Ishikawa (cell line): ENCODE data around the gene BMF.
A peak's percentile ranks its signal among the peaks of the same experiment; 100 is the strongest.

Source experiments
- CEBPB ChIP-seq: IDR thresholded peaks from 2 replicates; pipeline ENCODE4 v1.6.1; 2012
- CREB1 ChIP-seq: IDR thresholded peaks from 2 replicates; pipeline ENCODE4 v1.6.1; 2012; ENCODE audit warnings: low read depth
- EGR1 ChIP-seq: IDR thresholded peaks from 2 replicates; pipeline ENCODE4 v1.6.1; 2012
- EP300 ChIP-seq: IDR thresholded peaks from 2 replicates; pipeline ENCODE4 v1.6.1; 2012; ENCODE audit warnings: borderline replicate concordance
- FOXM1 ChIP-seq: IDR thresholded peaks from 2 replicates; pipeline ENCODE4 v1.6.1; 2012; ENCODE audit warnings: low read depth, borderline replicate concordance
- MAX ChIP-seq: IDR thresholded peaks from 2 replicates; pipeline ENCODE4 v1.6.1; 2012
- NFIC ChIP-seq: IDR thresholded peaks from 2 replicates; pipeline ENCODE4 v1.6.1; 2012
- RAD21 ChIP-seq: IDR thresholded peaks from 2 replicates; pipeline ENCODE4 v1.6.1; 2012; ENCODE audit warnings: low read depth
- REST ChIP-seq: IDR thresholded peaks from 2 replicates; pipeline ENCODE4 v1.6.1; 2012; ENCODE audit warnings: low read depth, mild to moderate bottlenecking
- TAF1 ChIP-seq: IDR thresholded peaks from 2 replicates; pipeline ENCODE4 v1.6.1; 2012; ENCODE audit warnings: low read depth, mild to moderate bottlenecking
- TCF12 ChIP-seq: IDR thresholded peaks from 2 replicates; pipeline ENCODE4 v1.6.1; 2012; ENCODE audit warnings: low read depth
- TEAD4 ChIP-seq: IDR thresholded peaks from 2 replicates; pipeline ENCODE4 v1.6.1; 2012
- YY1 ChIP-seq: IDR thresholded peaks from 2 replicates; pipeline ENCODE4 v1.6.1; 2012; ENCODE audit warnings: low read depth
- ZBTB7A ChIP-seq: IDR thresholded peaks from 2 replicates; pipeline ENCODE4 v1.6.1; 2012; ENCODE audit warnings: low read depth
- TF ChIP-seq, protein P1 (sequence below): IDR thresholded peaks from 2 replicates; pipeline ENCODE4 v1.6.1; 2012

BMF gene

DNA sequence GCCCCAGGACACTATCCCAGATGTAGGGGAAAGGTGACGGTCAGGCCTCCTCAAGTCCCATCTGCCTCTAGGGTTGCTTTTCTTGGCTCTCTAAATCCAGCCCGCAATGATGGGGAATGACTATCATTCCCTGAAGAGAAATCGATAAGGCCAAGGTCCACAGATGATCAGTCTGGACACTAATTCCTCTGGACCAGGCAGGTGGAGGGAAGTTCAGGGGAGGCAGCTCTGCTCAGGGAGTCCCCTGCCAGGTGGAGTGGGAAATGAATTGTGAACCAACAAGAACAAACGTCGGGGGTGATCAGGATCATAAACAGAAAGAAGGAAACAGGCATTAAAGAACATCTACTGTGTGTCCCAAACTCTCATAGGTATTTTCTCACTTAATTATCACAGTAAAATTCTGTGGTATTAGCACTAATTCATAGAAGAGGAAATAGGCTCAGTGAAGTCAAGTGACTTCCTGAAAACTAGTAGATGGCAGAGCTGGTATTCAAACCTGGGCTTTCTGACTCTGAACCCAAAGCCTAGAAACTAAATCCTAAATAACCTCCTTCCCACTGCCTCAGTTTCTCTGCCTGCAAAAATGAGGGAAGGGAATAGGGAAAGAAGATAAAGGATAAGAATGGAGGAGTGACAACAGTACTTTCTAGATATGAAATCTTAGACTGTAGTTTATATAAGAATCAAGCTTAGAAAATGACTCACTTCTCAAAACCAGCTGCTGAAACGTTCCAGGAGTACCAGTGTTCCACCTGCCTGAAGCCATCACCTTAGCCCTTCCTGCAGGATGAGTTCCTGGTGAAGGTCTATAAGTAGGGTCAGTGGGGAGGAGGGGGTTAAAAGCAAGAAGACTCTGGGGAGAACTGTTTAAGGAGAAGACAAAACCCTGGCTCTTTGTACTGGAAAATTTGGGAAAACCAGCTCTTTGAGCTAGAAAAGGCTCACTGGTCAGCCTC, 7.5 kb downstream of the BMF start:
- TF ChIP-seq MAX (no peak), TCF12 (no peak), CEBPB (no peak), ZBTB7A (no peak), EGR1 (no peak), YY1 (no peak), TAF1 (no peak), EP300 (no peak), REST (no peak), CREB1 (no peak), RAD21 (no peak), NFIC (no peak), TEAD4 (no peak), FOXM1 (no peak)

DNA sequence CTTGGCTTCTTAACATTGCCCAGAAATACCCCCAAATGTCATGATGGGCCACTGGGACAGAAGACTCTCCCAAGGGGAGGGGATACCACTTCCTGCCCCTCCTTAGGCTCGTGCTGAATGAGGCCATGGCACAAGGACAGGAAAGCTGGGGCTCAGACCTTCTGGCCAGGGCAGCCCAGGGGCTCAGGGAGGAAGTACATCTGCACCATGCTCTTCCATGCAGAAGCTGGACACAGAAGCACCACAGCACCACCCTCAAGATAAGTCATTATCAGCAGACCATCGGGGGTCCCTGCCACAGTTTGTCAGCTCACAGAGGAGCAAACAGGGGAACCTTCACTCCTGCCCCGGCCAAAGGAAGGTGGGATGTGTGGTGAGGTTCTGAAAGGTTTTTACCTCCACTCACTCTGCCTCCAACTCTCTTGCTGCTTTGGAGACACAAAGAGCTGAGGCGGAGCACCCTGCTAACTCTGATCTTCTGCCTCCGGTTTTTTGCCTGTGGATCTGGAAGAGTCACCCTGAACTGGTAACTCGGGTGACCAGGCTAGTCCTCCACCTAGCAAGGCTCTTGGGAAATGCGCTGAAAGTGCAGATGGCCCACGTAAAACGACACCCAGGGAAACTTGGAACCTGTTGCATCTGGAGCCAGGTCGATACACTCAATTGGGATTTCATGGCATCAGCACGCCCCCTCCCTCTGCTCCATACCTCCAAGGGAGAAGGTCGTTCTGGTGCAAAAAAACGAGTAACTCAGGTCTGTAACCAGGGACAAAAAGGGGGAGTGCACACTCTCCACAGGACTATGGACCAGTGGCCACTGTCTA, 8.3 kb downstream of the BMF start:
- TF ChIP-seq YY1 (no peak), TCF12 (no peak), CREB1 (no peak), FOXM1 (no peak), ZBTB7A (no peak), TAF1 (no peak)

GRCh38 chr15:40098489-40099261, 10.0 kb downstream of the BMF start:
- TF ChIP-seq TAF1 (no peak), TCF12 (0 out of 2 replicates have a peak, but pooled peaks have one; percentile 27)

DNA sequence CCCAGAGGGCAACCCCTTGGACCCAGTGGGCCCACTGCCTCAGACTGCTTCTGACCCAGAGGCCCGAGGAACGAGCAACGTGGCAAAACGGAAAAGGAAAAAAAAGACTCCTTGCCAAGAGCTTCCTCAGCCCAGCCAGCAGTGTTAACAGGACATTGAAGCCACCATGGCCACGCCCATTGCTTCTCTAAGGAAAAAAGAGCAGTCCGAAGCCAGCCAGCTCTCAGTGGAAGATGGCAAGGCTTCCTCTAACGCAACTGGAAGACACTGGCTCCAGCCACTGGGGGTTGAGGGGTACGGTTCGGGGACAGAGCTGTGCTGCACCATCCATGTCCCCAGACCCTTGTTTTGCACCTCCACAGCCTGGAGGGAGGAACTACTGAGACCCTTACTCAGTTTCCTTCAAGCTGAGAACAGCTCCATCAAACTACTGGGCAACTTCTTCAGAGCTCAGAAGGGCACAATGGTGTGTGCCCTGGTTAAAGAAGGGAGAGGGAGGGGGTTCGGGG, 10.7 kb downstream of the BMF start:
- no peak for TF ChIP-seq YY1
- TF ChIP-seq, protein P1, sequence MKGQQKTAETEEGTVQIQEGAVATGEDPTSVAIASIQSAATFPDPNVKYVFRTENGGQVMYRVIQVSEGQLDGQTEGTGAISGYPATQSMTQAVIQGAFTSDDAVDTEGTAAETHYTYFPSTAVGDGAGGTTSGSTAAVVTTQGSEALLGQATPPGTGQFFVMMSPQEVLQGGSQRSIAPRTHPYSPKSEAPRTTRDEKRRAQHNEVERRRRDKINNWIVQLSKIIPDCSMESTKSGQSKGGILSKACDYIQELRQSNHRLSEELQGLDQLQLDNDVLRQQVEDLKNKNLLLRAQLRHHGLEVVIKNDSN, result no peak
- TF ChIP-seq EP300, result no peak
- TF ChIP-seq TCF12, result no peak

- TF ChIP-seq EP300, result no peak
- no peak for TF ChIP-seq NFIC
- no peak for TF ChIP-seq TCF12
- TF ChIP-seq, protein P1, result no peak
- TF ChIP-seq MAX, result no peak
- no peak for TF ChIP-seq EGR1
- no peak for TF ChIP-seq CEBPB
- no peak for TF ChIP-seq ZBTB7A
- TF ChIP-seq REST, result no peak
- TF ChIP-seq YY1, result no peak
- no peak for TF ChIP-seq CREB1
- no peak for TF ChIP-seq TEAD4
- TF ChIP-seq RAD21, result no peak
- no peak for TF ChIP-seq FOXM1
- no peak for TF ChIP-seq TAF1
These were observed 11.3 kb downstream of the BMF start for GRCh38 chr15:40097096-40097967.
